ENCODE measurements around the gene KHSRP.
"Not testable (repeated sequence)": the region's sequence is repeated elsewhere in the genome, so short reads cannot be mapped to it uniquely, and the experiment has no call there.

KHSRP gene

GRCh38 chr19:6451583-6452222, 27.1 kb upstream of the KHSRP start:
- no peak for DNase-seq

GRCh38 chr19:6450166-6450565, 25.6 kb upstream of the KHSRP start:
- no peak for DNase-seq

- no peak for DNase-seq
Measured at GRCh38 chr19:6448045-6448444, 23.4 kb upstream of the KHSRP start.

- no peak for DNase-seq
Measured at GRCh38 chr19:6446452-6446851, 21.8 kb upstream of the KHSRP start.

- no peak for DNase-seq
Measured at GRCh38 chr19:6443986-6444385, 19.4 kb upstream of the KHSRP start.

DNA sequence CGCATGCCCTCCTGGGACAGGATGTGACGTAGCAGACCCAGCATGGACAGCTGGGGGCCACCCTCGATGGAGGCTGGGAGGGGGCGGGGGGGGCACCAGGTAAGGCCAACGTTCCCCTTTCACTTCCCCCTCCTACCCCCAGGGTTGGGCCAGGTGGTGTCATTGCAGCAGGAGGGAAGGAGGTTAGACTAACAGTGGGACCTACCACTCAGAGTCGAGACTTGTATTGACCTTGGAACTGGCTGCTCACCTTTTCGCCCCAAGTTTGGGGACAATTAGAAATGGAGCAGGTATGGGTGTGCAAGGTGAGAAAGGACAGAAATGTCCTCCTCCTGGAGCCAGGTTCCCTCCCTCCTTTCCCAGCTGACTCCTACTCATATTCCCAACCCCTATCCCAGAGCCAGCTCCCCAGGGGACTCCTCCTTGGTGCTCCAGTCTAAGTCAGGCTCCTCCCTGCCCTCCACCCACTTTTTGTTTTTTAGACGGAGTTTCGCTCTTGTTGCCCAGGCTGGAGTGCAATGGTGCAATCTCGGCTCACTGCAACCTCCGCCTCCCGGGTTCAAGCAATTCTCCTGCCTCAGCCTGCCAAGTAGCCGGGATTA, 17.6 kb upstream of the KHSRP start:
- DNase-seq: no peak

- DNase-seq: no peak
Measured at GRCh38 chr19:6440905-6441304, 16.3 kb upstream of the KHSRP start.

DNA sequence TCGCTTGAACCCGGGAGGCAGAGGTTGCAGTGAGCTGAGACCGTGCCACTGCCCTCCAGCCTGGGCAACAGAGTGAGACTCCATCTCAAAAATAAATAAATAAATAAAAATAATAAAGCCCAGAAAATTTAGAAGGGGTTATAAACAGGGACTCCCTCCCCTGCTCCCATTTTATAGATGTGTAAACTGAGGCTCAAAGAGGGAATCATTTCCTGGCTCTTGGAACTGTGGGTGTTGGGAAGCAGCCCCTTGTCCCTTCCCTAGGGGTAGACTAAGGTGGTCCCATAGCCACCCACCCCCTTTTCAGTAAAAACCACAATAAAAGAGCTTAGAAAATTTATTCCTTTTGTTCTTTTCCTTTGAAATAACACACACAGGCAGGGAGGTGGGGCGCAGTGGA, 15.1 kb upstream of the KHSRP start:
- no peak for DNase-seq

- no peak for DNase-seq
Measured at GRCh38 chr19:6433663-6434062, 9.1 kb upstream of the KHSRP start, which contains the start of gene SLC25A41. Gene SLC25A41, minus strand, starts transcription at chr19:6433763. Its CDS starts 70 bp downstream, at chr19:6433693.

- no peak for DNase-seq
Measured at GRCh38 chr19:6433165-6433564, 8.6 kb upstream of the KHSRP start.

DNA sequence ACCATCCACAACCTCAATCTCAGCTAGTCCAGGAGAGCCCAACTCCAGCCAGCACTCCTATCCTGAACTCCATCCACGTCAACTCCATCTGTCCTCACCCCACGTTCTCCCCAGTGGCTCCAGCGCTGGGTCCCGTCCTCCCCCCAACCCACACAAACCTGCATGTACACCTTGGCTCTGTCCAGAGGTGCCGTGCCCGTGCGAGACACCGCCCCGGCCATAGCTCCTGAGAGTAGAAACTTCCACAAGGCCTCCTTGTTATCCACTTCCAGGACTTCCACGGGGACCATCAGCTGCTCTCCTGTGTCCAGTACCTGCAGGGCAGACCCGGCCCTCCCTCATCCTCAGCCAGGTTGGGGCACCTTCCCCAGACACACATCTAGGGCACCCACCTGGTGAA, 7.3 kb upstream of the KHSRP start:
- no peak for DNase-seq

- DNase-seq: no peak
Measured at GRCh38 chr19:6429419-6430221, 5.0 kb upstream of the KHSRP start.

DNA sequence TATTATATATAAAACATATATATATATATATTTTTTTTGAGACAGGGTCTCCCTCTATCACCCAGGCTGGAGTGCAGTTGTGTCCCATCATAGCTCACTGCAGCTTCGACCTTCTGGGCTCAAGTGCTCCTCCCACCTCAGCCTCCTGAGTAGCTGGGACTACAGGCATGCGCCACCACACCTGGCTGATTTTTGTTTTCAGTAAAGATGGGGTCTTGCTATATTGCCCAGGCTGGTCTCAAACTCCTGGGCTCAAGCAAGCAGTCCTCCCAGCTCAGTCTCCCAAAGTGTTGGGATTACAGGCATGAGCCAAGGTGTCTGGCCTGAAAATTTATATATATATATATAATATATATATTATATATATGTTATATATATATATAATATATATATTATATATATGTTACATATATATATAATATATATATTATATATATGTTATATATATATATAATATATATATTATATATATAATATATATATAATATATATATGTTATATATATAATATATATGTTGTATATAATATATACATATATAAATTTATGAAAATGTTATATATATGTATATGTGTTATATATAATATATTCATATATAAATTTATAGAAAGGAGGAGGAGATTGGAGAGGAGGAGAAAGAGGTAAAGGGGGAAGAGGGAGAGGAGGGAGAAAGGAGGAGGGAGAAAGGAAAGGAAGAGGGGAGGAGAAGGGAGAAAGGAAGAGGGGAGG, 4.2 kb upstream of the KHSRP start:
- DNase-seq: not testable (repeated sequence)

DNA sequence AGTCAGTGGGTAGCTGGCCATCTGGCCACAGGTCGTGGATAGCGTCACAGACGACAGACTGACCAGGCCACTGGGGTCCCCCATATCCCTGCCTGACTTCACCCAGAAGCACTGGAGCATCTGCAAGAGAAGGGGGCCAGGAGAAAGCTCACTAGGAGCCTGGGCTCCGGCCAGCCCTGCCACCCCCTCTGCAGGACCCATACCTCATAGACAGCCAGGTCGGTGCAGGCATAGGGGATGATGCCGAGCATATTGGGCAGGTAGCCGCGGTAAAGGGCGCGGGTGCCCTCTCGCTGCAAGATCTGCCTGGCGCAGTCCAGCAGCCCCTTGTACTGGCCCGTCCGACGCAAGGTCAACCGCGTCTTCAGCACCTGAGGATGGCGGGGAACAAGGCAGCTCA, 2.5 kb upstream of the KHSRP start:
- no peak for DNase-seq

GRCh38 chr19:6425732-6426620, 1.4 kb upstream of the KHSRP start:
- DNase-seq: no peak

DNA sequence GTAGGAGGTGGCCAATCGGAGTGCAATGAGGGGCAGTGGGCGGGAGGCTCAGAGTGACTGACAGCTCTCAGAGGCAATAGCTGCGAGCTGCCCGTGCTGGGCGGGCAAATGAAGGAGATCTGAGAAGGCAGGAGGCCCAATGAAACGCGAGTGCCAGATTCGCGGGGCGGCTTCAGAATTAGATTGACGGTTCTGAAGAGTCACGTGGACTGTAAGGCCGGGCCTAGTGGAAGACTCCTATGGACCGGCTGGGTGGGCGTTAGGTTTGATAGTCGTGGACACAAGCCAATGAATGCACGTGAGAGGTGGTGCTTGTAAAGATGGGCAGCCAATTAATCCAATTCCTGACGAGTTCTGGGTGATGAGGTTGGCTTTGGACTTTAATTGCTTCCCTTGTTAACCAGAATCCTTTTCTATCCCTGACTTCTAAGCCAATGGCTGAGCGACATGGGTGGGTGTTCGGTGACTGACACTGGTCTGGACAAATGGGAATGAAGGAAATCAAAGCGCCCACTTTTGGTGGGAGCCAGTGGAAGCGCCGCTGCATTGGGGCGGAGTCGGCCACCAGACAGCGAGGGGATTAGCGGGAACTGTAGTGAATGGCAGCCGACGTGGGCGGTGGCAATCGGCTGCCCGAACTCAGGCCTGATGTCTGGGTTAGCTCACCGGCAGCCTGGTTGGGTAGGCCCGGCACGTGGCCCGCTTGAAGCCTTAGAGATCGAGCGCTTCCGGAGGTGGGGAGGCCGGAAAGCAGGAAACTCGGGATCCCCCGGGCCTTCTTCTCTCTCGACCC, 524 bp upstream of the KHSRP start:
- peak; percentile 100 for DNase-seq

- no peak for DNase-seq
Measured at GRCh38 chr19:6423499-6424194, 964 bp downstream of the KHSRP start.

GRCh38 chr19:6421075-6422014, 3.3 kb downstream of the KHSRP start:
- DNase-seq: no peak

GRCh38 chr19:6418562-6418932, 6.1 kb downstream of the KHSRP start:
- no peak for DNase-seq

All from hippocampal formation (tissue), 2 donors.